K562 (cell line): Measurements from ENCODE around the gene GTPBP1. TPM values are rescaled to one million over a fixed set of nuclear protein-coding genes. Genes with fewer than 3 reads are reported as not detected.

Source experiments
- CREM ChIP-seq: IDR thresholded peaks from 2 replicates; pipeline ENCODE4 v1.6.1; 2014; ENCODE audit warnings: antibody characterized with exemption, low read depth
- CXXC5 ChIP-seq: fragments of 250-450 bp; sonication (Bioruptor Pico); IDR thresholded peaks from 2 replicates; pipeline ENCODE4 v1.8.0; 2022; ENCODE audit warnings: inconsistent platforms, mild to moderate bottlenecking, moderate library complexity
- E2F8 ChIP-seq: fragments of 450-650 bp; IDR thresholded peaks from 2 replicates; pipeline ENCODE4 v1.7.1; 2018; ENCODE audit warnings: mild to moderate bottlenecking, low read depth; ENCODE audit not compliant: partially characterized antibody
- HIVEP1 ChIP-seq: fragments of 250-450 bp; sonication (Bioruptor Pico); IDR thresholded peaks from 2 replicates; pipeline ENCODE4 v1.4.0; 2020; ENCODE audit warnings: mild to moderate bottlenecking
- JUN ChIP-seq, 2 experiments: sonication (generic) in 1 of 2; formaldehyde crosslinking in 1 of 2; IDR thresholded peaks; 2 replicates each; pipeline versions ENCODE4 v1.6.1 to v1.8.0; 2012 to 2022; ENCODE audit warnings: borderline replicate concordance in 2 of 2, mild to moderate bottlenecking in 2 of 2, improper control_type of control experiment in 1 of 2, low read depth in 1 of 2, low read length in 1 of 2, missing genetic modification reagents in 1 of 2
- MBD2 ChIP-seq: sonication (generic); IDR thresholded peaks from 2 replicates; pipeline ENCODE4 v1.6.1; 2016; ENCODE audit warnings: low read depth, borderline replicate concordance
- NFIC ChIP-seq: fragments of 450-650 bp; IDR thresholded peaks from 2 replicates; pipeline ENCODE4 v1.6.1; 2017; ENCODE audit warnings: mild to moderate bottlenecking, inconsistent platforms
- POLR2B ChIP-seq: fragments of 450-650 bp; IDR thresholded peaks from 2 replicates; pipeline ENCODE4 v1.6.1; 2018; ENCODE audit warnings: low read depth; ENCODE audit not compliant: partially characterized antibody
- STAT5B ChIP-seq: fragments of 250-450 bp; sonication (Bioruptor Pico); IDR thresholded peaks from 2 replicates; pipeline ENCODE4 v1.8.0; 2021; ENCODE audit warnings: mild to moderate bottlenecking, inconsistent platforms
- XRCC5 ChIP-seq: fragments of 200-400 bp; formaldehyde crosslinking; IDR thresholded peaks from 2 replicates; pipeline ENCODE4 v1.6.1; 2017; ENCODE audit warnings: low read depth, mild to moderate bottlenecking, low read length
- ZNF239 ChIP-seq: fragments of 250-450 bp; sonication (Bioruptor Pico); IDR thresholded peaks from 2 replicates; pipeline ENCODE4 v1.4.0; 2020; ENCODE audit warnings: mild to moderate bottlenecking
- ZZZ3 ChIP-seq: fragments of 450-650 bp; IDR thresholded peaks from 2 replicates; pipeline ENCODE4 v1.6.1; 2016; ENCODE audit warnings: antibody characterized with exemption, mild to moderate bottlenecking, moderate library complexity
- polyA plus RNA-seq, 8 experiments: library from polyadenylated mRNA; depleted of rRNA in 4 of 8; stranded (reverse) in 5 of 8; unstranded in 3 of 8; fragments of >200 nt; fragmentation: Nextera tagmentation in 2 of 8; fragmentation: Illumina TruSeq in 1 of 8; extraction: Ambion mirVana in 2 of 8; extraction: Trizol in 1 of 8; gene quantifications; 2 replicates each; pipeline versions ENCODE4 v1.2.1 to v1.2.3, GENCODE V29; 2011 to 2014; ENCODE audit warnings: inconsistent platforms in 1 of 8, missing spikeins in 1 of 8
- total RNA-seq, 7 experiments: library from RNA; depleted of rRNA in 6 of 7; stranded (reverse); fragments of >200 nt in 6 of 7; fragmentation: Illumina TruSeq in 2 of 7; extraction: Trizol in 2 of 7; gene quantifications; 2 replicates each; pipeline versions ENCODE4 v1.2.1 to v1.2.3, GENCODE V29; 2011 to 2021; ENCODE audit warnings: low replicate concordance in 1 of 7

GTPBP1 gene
- total and polyA plus RNA-seq, 9 of the 15 experiments (the other 6 are each of a cell fraction or from before 2014, with no cell fraction given) = 0.83 to 53.2 (median 23.3) TPM

- TF ChIP-seq E2F8 (peak; percentile 84), MBD2 (peak; percentile 73; the same call in 1 of the 2 replicates), JUN (IDR thresholded peaks at IDR 0.05; ENCODE audit: borderline replicate concordance, low read depth, low read length) (peak; percentile 38; the same call in 1 of the 2 replicates), JUN (CRISPR knock-in tag; IDR thresholded peaks at IDR 0.05; ENCODE audit: borderline replicate concordance) (no peak), HIVEP1 (CRISPR knock-in tag) (no peak), XRCC5 (peak; percentile 85; the same call in 1 of the 2 replicates), ZNF239 (CRISPR knock-in tag) (0 out of 2 replicates have a peak, but pooled peaks have one; percentile 15), CXXC5 (CRISPR knock-in tag) (peak; percentile 88), POLR2B (peak; percentile 77), ZZZ3 (0 out of 2 replicates have a peak, but pooled peaks have one; percentile 46), CREM (peak; percentile 76), STAT5B (CRISPR knock-in tag) (no peak), NFIC (peak; percentile 18; the same call in 1 of the 2 replicates)
Observed at GRCh38 chr22:38681582-38682335, 24.0 kb upstream of the GTPBP1 start, which contains the start of gene TOMM22 (continued).
